Uterus (tissue), 4 donors: Measurements from ENCODE around the gene KCNK2. TPM values are rescaled to one million over a fixed set of nuclear protein-coding genes. Genes with fewer than 3 reads are reported as not detected.

Experiments used
- DNase-seq, 2 donors: peaks; one replicate each; pipeline ENCODE4 v3.0.0-alpha.2; 2019 to 2020
- H3K27ac ChIP-seq, 2 donors: fragments of 200-600 bp; sonication (generic); 1 replicate in 1 of 2; 2 replicates in 1 of 2; pipeline ENCODE4 v1.5.1; 2016 to 2018
- H3K27me3 ChIP-seq, 2 donors: fragments of 200-600 bp; sonication (generic); one replicate each; pipeline ENCODE4 v1.5.1; 2018 to 2019; ENCODE audit warnings: control low read depth in 1 of 2
- H3K36me3 ChIP-seq, 2 donors: fragments of 200-600 bp; sonication (generic); one replicate each; pipeline ENCODE4 v1.5.1; 2019; ENCODE audit warnings: control low read depth in 1 of 2
- H3K4me1 ChIP-seq, 2 donors: fragments of 200-600 bp; sonication (generic); one replicate each; pipeline ENCODE4 v1.5.1; 2018 to 2019; ENCODE audit warnings: control low read depth in 1 of 2
- H3K4me3 ChIP-seq, 2 donors: fragments of 200-600 bp; sonication (generic); 1 replicate in 1 of 2; 2 replicates in 1 of 2; pipeline ENCODE4 v1.5.1; 2018 to 2019; ENCODE audit warnings: mild to moderate bottlenecking in 1 of 2
- H3K9me3 ChIP-seq, 2 donors: fragments of 200-600 bp; sonication (generic); one replicate each; pipeline ENCODE4 v1.5.1; 2019; ENCODE audit warnings: control low read depth in 1 of 2
- CTCF ChIP-seq, 4 experiments: fragments of 200-600 bp in 2 of 4; fragments of 450-650 bp in 2 of 4; sonication (generic) in 2 of 4; IDR thresholded peaks; one replicate each; pipeline ENCODE4 v1.5.1; 2016 to 2019; ENCODE audit warnings: antibody characterized with exemption in 4 of 4, mild to moderate bottlenecking in 2 of 4, moderate library complexity in 1 of 4
- POLR2A ChIP-seq, 2 donors: fragments of 450-650 bp; IDR thresholded peaks; one replicate each; pipeline ENCODE4 v1.6.1; 2016; ENCODE audit warnings: antibody characterized with exemption in 2 of 2, mild to moderate bottlenecking in 1 of 2, moderate library complexity in 1 of 2
- intact Hi-C: fragments of 100-400 bp; cut with DNase I; formaldehyde crosslinking; loops from one replicate; pipeline ENCODE4 v1.15.1; 2023; ENCODE audit warnings: low total_unique reads
- total RNA-seq, 4 donors: library from RNA; depleted of rRNA in 3 of 4; stranded (reverse); fragments of >200 nt in 3 of 4; gene quantifications; one replicate each; pipeline versions ENCODE4 v1.1.0 to v1.2.4, GENCODE V29; 2014 to 2023
- donor health status: DM: yes; HTN: yes; CAD: no.

KCNK2 gene
- total RNA-seq, 4 donors from 2014 or later, result 3.0 to 3.8 TPM; not detected in 2

GRCh38 chr1:215133532-215133931 lies 51.0 kb downstream of the KCNK2 start:
- Histone ChIP-seq H3K27me3 (no peaks in the 10 kb centered on the region), H3K4me1 (no peaks in the 10 kb centered on the region), H3K4me3 (no peak overlapping the region), H3K27ac (no peak overlapping the region), H3K36me3 (no peaks in the 10 kb centered on the region), H3K9me3 (no peaks in the 10 kb centered on the region)
- no peak for TF ChIP-seq POLR2A (IDR thresholded peaks at IDR 0.05)
- no peak for TF ChIP-seq CTCF (IDR thresholded peaks at IDR 0.05)
- intact Hi-C loops, result no loop called here
- DNase-seq, result no peak

- H3K9me3 ChIP-seq, result no peaks in the 10 kb centered on the region
- no peak for DNase-seq
- TF ChIP-seq POLR2A (IDR thresholded peaks at IDR 0.05) (no peak), CTCF (IDR thresholded peaks at IDR 0.05) (no peak)
- H3K27me3 ChIP-seq, result no peaks in the 10 kb centered on the region
- no peak overlapping the region for H3K4me3 ChIP-seq
- no peaks in the 10 kb centered on the region for H3K4me1 ChIP-seq
- no peak overlapping the region for H3K27ac ChIP-seq
- H3K36me3 ChIP-seq, result no peaks in the 10 kb centered on the region
- intact Hi-C loops, result no loop called here
Measured at GRCh38 chr1:215137985-215138384, 55.4 kb downstream of the KCNK2 start.

- Histone ChIP-seq H3K27ac (no peak overlapping the region), H3K4me1 (no peaks in the 10 kb centered on the region), H3K36me3 (no peaks in the 10 kb centered on the region), H3K27me3 (no peaks in the 10 kb centered on the region), H3K9me3 (no peaks in the 10 kb centered on the region), H3K4me3 (no peak overlapping the region)
- intact Hi-C loops, result no loop called here
- TF ChIP-seq POLR2A (IDR thresholded peaks at IDR 0.05) (no peak), CTCF (IDR thresholded peaks at IDR 0.05) (no peak)
- no peak for DNase-seq
Measured at GRCh38 chr1:215140135-215140534, 57.6 kb downstream of the KCNK2 start.

GRCh38 chr1:215141460-215141859 lies 58.9 kb downstream of the KCNK2 start:
- Histone ChIP-seq H3K36me3 (no peaks in the 10 kb centered on the region), H3K9me3 (no peaks in the 10 kb centered on the region), H3K27ac (no peak overlapping the region), H3K27me3 (no peaks in the 10 kb centered on the region), H3K4me3 (no peak overlapping the region), H3K4me1 (no peaks in the 10 kb centered on the region)
- TF ChIP-seq POLR2A (IDR thresholded peaks at IDR 0.05), result no peak
- TF ChIP-seq CTCF (IDR thresholded peaks at IDR 0.05), result no peak
- DNase-seq, result no peak
- intact Hi-C loops, result no loop called here

GRCh38 chr1:215143497-215143896 lies 61.0 kb downstream of the KCNK2 start:
- H3K4me1 ChIP-seq, result no peaks in the 10 kb centered on the region
- H3K9me3 ChIP-seq, result no peaks in the 10 kb centered on the region
- H3K27ac ChIP-seq, result no peak overlapping the region
- no peaks in the 10 kb centered on the region for H3K27me3 ChIP-seq
- no peak overlapping the region for H3K4me3 ChIP-seq
- no peak for DNase-seq
- no peaks in the 10 kb centered on the region for H3K36me3 ChIP-seq
- TF ChIP-seq CTCF (IDR thresholded peaks at IDR 0.05), result no peak
- no peak for TF ChIP-seq POLR2A (IDR thresholded peaks at IDR 0.05)
- intact Hi-C loops, result no loop called here
